ENCODE data around the gene STON2. TPM values are rescaled to one million over a fixed set of nuclear protein-coding genes. Genes with fewer than 3 reads are reported as not detected.

Gene STON2
- polyA plus RNA-seq, 1 experiment, result not detected

DNA sequence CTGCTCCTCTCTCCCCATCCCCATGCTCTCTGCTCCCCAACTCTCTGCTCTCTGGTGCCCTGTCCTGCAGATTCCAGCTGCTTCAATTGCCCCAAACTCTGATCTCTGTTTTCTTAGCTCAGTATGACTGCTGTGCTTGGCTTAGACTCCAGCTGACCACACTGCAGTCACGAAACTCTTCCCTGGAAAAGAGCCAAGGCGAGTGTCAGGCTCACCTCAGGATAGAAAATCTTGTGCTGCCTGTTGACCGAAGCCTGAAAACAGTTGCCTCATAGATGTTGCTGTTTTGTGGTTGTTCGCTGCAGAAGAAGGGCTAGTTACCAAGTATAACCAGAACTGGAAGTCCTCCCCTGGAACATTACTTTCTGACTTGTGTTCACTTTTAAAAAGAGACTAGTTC lies 6.7 kb upstream of the STON2 start:
- Histone ChIP-seq H3K27ac (ENCODE audit: low read depth, low read length) (no peak overlapping the region), H3K9me3 (ENCODE audit: control insufficient read depth, insufficient read depth, low read length) (no peaks in the 10 kb centered on the region), H3K4me3 (ENCODE audit: low read depth, low read length) (no peak overlapping the region), H3K27me3 (ENCODE audit: control insufficient read depth, insufficient read depth, low read length) (no peaks in the 10 kb centered on the region)
- ChIA-PET POLR2A (no interaction called here), CTCF (no interaction called here)
- no peak for DNase-seq (ENCODE audit: low read depth, low spot score)
- TF ChIP-seq, protein P1, sequence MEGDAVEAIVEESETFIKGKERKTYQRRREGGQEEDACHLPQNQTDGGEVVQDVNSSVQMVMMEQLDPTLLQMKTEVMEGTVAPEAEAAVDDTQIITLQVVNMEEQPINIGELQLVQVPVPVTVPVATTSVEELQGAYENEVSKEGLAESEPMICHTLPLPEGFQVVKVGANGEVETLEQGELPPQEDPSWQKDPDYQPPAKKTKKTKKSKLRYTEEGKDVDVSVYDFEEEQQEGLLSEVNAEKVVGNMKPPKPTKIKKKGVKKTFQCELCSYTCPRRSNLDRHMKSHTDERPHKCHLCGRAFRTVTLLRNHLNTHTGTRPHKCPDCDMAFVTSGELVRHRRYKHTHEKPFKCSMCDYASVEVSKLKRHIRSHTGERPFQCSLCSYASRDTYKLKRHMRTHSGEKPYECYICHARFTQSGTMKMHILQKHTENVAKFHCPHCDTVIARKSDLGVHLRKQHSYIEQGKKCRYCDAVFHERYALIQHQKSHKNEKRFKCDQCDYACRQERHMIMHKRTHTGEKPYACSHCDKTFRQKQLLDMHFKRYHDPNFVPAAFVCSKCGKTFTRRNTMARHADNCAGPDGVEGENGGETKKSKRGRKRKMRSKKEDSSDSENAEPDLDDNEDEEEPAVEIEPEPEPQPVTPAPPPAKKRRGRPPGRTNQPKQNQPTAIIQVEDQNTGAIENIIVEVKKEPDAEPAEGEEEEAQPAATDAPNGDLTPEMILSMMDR (IDR thresholded peaks at IDR 0.05; ENCODE audit: low read depth, low read length), result no peak

DNA sequence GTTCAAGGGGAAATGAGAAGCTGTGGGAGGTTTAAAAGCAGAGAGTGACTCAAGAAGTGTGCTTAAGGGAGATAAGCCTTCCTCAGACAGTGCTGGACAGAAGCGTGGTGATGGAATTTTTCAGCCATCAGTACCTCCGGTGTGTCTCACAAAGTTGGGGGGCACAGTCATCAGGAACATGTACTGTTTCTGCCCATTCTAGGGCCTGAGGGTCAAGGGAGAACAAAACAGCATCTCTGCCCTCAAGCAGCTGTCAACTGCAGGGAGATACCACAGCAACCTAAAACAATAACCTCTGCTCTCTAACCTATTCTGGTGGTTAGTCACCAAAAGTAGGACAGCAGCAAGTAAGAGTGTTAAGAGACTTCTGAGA lies 2.0 kb upstream of the STON2 start:
- Histone ChIP-seq H3K27ac (ENCODE audit: low read depth, low read length) (no peak overlapping the region), H3K27me3 (ENCODE audit: control insufficient read depth, insufficient read depth, low read length) (no peaks in the 10 kb centered on the region), H3K4me3 (ENCODE audit: low read depth, low read length) (no peak overlapping the region), H3K9me3 (ENCODE audit: control insufficient read depth, insufficient read depth, low read length) (no peaks in the 10 kb centered on the region)
- TF ChIP-seq, protein P1 (IDR thresholded peaks at IDR 0.05; ENCODE audit: low read depth, low read length), result no peak
- POLR2A ChIA-PET, result no interaction called here
- CTCF ChIA-PET, result no interaction called here
- no peak for DNase-seq (ENCODE audit: low read depth, low spot score)

DNA sequence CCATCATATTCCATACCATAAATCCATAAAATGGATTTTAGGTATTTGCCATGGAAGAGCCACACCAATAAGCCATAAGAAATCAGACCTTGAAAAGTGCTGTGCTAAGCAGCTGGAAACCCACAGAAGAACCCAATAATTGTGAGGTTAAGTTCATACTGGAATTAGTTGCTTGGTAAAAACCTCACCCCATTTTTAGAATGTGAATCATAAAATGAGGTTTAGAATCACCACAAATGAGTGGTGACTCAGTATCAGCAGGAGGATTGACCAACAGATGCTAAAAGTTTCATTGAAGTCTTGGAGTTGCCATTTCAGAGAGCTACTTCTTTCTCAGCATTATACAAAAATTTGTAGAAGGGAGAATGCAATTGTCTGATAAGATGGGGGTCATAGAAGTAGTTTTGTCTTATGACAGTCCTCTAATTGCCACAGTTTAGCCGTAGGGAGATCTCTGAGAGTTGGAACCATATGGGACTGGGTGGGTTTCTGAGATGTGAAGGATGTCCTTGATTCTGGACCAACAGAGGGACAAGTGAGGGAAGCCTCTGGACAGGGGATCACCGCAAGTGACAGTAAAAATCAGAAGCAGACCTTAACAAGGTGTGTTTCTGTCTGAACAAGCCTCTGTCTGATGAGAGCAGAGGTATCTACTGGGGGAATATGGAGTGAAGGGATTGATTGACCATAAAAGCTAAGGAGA lies 1.4 kb upstream of the STON2 start:
- TF ChIP-seq, protein P1 (IDR thresholded peaks at IDR 0.05; ENCODE audit: low read depth, low read length), result no peak
- Histone ChIP-seq H3K4me3 (ENCODE audit: low read depth, low read length) (no peak overlapping the region), H3K27ac (ENCODE audit: low read depth, low read length) (no peak overlapping the region), H3K27me3 (ENCODE audit: control insufficient read depth, insufficient read depth, low read length) (no peaks in the 10 kb centered on the region), H3K9me3 (ENCODE audit: control insufficient read depth, insufficient read depth, low read length) (no peaks in the 10 kb centered on the region)
- POLR2A ChIA-PET, result no interaction called here
- CTCF ChIA-PET, result interaction anchor here (1.5 kb wide), 1 partner anchor 63 kb away, joined by 3 read pairs; no protein-coding TSS in a partner anchor
- DNase-seq (ENCODE audit: low read depth, low spot score), result peak; percentile 6

DNA sequence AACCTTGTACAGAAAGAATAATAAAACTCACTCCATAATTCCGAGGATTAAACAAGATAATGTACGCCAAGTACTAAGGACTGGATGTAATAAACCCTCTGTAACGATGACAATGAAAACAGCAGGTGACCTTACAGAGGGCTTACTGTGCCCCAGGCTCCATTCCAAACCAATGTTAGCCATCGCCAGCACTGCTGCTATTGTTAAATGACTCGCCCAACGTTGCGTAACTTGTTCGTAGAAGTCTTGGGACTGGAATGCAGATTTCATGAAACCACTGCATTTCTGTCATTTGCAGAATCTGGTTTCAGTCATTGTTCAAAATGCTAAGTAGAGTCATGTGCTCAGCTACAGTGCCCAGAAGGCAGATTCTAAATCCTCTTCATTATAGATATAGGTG lies 728 bp upstream of the STON2 start:
- no peaks in the 10 kb centered on the region for H3K9me3 ChIP-seq (ENCODE audit: control insufficient read depth, insufficient read depth, low read length)
- CTCF ChIA-PET, result interaction anchor here (1.5 kb wide), 1 partner anchor 64 kb away, joined by 3 read pairs; no protein-coding TSS in a partner anchor
- no peak overlapping the region for H3K4me3 ChIP-seq (ENCODE audit: low read depth, low read length)
- H3K27ac ChIP-seq (ENCODE audit: low read depth, low read length), result no peak overlapping the region
- DNase-seq (ENCODE audit: low read depth, low spot score), result peak; percentile 6
- POLR2A ChIA-PET, result no interaction called here
- TF ChIP-seq, protein P1 (IDR thresholded peaks at IDR 0.05; ENCODE audit: low read depth, low read length), result no peak
- H3K27me3 ChIP-seq (ENCODE audit: control insufficient read depth, insufficient read depth, low read length), result no peaks in the 10 kb centered on the region

DNA sequence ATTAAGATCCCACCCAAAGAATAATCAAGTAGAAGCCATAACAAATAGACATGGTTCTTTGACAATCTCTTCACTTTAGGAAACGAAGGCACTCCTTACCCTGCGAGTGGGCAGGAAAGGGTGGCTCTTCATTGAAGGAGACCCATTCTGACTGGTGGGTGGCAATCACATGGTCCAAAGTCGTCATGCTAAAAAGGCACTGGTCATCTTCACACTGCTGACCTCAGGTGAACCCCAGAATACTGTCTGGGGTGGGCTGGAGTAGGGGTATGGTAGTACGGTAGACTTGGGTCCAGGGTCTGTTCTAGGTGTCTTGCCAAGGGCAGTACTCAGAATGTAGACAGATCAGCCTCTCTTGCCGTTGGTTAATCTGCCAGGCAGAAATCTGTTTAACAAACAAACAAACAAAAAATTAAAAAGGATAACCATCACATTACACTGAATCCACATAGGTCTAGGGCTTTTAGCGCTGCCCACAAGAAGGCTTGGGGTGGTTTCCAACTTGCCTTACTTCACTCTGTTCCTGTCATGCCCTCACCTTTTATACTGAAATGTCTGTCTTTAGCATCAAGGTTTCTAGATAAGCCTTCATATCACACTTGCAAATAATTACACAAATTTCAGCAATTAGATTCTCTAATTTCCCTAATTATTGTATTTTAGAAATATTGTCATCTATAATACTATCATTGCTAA lies 1.8 kb downstream of the STON2 start:
- CTCF ChIA-PET, result interaction anchor here (1.5 kb wide), 1 partner anchor 55 kb away, joined by 7 read pairs; no protein-coding TSS in a partner anchor
- POLR2A ChIA-PET, result no interaction called here
- no peak overlapping the region for H3K27ac ChIP-seq (ENCODE audit: low read depth, low read length)
- no peak for DNase-seq (ENCODE audit: low read depth, low spot score)
- H3K4me3 ChIP-seq (ENCODE audit: low read depth, low read length), result no peak overlapping the region
- no peaks in the 10 kb centered on the region for H3K9me3 ChIP-seq (ENCODE audit: control insufficient read depth, insufficient read depth, low read length)
- TF ChIP-seq, protein P1 (IDR thresholded peaks at IDR 0.05; ENCODE audit: low read depth, low read length), result no peak
- H3K27me3 ChIP-seq (ENCODE audit: control insufficient read depth, insufficient read depth, low read length), result no peaks in the 10 kb centered on the region

Data from AG04450 (cell line).